Activated CD4-positive, alpha-beta T cell treated with anti-CD3 and anti-CD28 coated beads, Interleukin-2, amount 10 ng/mL, durations not matched to agents 7 days and 5 days (primary cell): ENCODE measurements around the gene DOCK4. TPM values are rescaled to one million over a fixed set of nuclear protein-coding genes. Genes with fewer than 3 reads are reported as not detected.

Source experiments
- CTCF ChIA-PET: fragments of 350-600 bp; sonication (Branson Sonifier 250); formaldehyde crosslinking; loops from one replicate; lab custom pipeline; 2021; ENCODE audit warnings: antibody characterized with exemption; lab: Charles Lee
- POLR2A ChIA-PET: fragments of 350-600 bp; sonication (Branson Sonifier 250); formaldehyde crosslinking; loops from one replicate; lab custom pipeline; 2021; ENCODE audit warnings: antibody characterized with exemption; lab: Charles Lee
- DNase-seq: peaks from one replicate; pipeline ENCODE4 v3.0.0-alpha.2; 2020
- H3K27ac Mint-ChIP-seq: one replicate; pipeline ENCODE4 v1.8.0; 2021; ENCODE audit warnings: mild to moderate bottlenecking, moderate library complexity, mixed read lengths
- H3K27me3 Mint-ChIP-seq: one replicate; pipeline ENCODE4 v1.8.0; 2021; ENCODE audit warnings: mixed read lengths
- H3K36me3 Mint-ChIP-seq: one replicate; pipeline ENCODE4 v1.8.0; 2021; ENCODE audit warnings: low read depth, mixed read lengths
- H3K4me1 Mint-ChIP-seq: one replicate; pipeline ENCODE4 v1.8.0; 2021; ENCODE audit warnings: mixed read lengths
- H3K4me3 Mint-ChIP-seq: one replicate; pipeline ENCODE4 v1.8.0; 2021; ENCODE audit warnings: mild to moderate bottlenecking, moderate library complexity, mixed read lengths
- H3K9me3 Mint-ChIP-seq: one replicate; pipeline ENCODE4 v1.8.0; 2021; ENCODE audit warnings: mixed read lengths
- total RNA-seq, 2 experiments: library from RNA; stranded (reverse); gene quantifications; one replicate each; pipeline ENCODE4 v1.2.3, GENCODE V29; 2021

The DOCK4 gene
- total RNA-seq, 2 experiments from 2014 or later = 0.12 to 0.25 TPM

DNA sequence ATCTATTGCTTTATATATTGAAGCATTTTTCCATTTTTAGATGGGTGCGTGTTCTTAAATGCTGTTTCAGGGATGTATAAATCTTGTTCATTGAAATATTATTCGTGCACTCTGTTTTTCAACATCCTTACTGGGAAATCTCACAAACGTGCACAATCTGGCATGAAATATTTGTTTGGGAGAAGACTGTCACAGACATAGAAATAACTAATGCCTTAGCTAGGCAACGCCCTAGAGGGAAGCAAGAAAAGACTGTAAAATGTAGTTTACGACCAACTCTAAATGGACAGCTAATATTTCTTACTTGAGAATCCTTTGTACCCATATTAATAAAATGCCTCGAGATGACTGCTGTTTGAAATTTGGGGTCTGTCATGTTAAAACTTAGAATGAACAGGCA, 8.9 kb downstream of the DOCK4 start:
- CTCF ChIA-PET = no interaction called here
- no peak overlapping the region for H3K27ac Mint-ChIP-seq
- no peaks in the 10 kb centered on the region for H3K36me3 Mint-ChIP-seq
- H3K9me3 Mint-ChIP-seq = no peaks in the 10 kb centered on the region
- no peak for DNase-seq
- H3K4me1 Mint-ChIP-seq = peaks cover 2% of the 10 kb centered on the region
- H3K4me3 Mint-ChIP-seq = no peak overlapping the region
- peaks cover 32% of the 10 kb centered on the region for H3K27me3 Mint-ChIP-seq
- POLR2A ChIA-PET = no interaction called here

DNA sequence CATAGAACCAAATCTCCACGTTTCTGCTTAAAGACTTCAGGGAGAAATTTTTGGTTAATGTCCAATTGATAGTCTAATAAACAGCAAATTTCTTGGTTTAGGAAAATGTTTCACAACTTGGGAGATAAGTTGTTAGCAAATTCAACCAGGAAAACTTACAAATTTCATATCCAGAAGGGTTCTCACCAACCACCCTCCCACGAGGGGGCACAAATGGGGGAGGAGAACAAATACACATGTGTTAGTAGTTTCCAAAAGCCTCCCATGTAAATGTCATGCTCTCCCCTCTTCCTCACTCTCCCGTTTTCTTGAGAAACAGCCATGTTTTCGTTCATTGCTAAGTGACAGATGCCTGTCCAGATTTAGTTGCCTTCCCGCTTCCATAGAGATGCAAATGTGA, 10.5 kb downstream of the DOCK4 start:
- no peak overlapping the region for H3K4me3 Mint-ChIP-seq
- POLR2A ChIA-PET = no interaction called here
- peaks cover 2% of the 10 kb centered on the region for H3K4me1 Mint-ChIP-seq
- CTCF ChIA-PET = no interaction called here
- DNase-seq = no peak
- peaks cover 21% of the 10 kb centered on the region for H3K27me3 Mint-ChIP-seq
- H3K27ac Mint-ChIP-seq = no peak overlapping the region
- no peaks in the 10 kb centered on the region for H3K36me3 Mint-ChIP-seq
- H3K9me3 Mint-ChIP-seq = no peaks in the 10 kb centered on the region

DNA sequence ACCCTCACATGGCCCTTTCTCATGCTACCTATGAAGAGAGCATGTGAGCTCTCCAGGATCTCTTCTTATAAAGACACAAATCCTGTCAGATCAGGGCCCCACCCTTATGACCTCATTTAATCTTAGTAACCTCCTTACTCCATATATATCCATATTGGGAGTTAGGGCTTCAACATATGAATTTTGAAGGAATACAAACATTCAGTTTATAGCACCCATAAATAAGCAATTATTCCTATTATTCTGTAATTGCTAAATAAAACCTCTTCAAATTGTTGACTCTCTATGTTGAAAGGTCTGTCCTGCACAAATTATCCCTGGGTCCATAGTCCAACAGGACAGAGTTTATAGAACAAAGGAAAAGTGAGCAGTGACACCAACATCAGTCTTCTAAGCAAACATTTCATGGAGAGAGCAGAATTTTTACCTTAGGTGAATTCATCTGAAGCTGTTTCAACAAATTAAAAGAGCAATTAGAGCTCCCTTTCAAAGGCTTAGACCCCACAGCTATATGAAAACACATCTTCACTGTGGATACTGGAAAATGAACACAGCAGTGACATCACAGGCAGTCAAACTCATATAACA, 12.2 kb downstream of the DOCK4 start:
- H3K27ac Mint-ChIP-seq = no peak overlapping the region
- H3K9me3 Mint-ChIP-seq = no peaks in the 10 kb centered on the region
- ChIA-PET CTCF (no interaction called here), POLR2A (no interaction called here)
- no peaks in the 10 kb centered on the region for H3K36me3 Mint-ChIP-seq
- no peak overlapping the region for H3K4me3 Mint-ChIP-seq
- peaks cover 12% of the 10 kb centered on the region for H3K27me3 Mint-ChIP-seq
- peaks cover 2% of the 10 kb centered on the region for H3K4me1 Mint-ChIP-seq
- DNase-seq = no peak

DNA sequence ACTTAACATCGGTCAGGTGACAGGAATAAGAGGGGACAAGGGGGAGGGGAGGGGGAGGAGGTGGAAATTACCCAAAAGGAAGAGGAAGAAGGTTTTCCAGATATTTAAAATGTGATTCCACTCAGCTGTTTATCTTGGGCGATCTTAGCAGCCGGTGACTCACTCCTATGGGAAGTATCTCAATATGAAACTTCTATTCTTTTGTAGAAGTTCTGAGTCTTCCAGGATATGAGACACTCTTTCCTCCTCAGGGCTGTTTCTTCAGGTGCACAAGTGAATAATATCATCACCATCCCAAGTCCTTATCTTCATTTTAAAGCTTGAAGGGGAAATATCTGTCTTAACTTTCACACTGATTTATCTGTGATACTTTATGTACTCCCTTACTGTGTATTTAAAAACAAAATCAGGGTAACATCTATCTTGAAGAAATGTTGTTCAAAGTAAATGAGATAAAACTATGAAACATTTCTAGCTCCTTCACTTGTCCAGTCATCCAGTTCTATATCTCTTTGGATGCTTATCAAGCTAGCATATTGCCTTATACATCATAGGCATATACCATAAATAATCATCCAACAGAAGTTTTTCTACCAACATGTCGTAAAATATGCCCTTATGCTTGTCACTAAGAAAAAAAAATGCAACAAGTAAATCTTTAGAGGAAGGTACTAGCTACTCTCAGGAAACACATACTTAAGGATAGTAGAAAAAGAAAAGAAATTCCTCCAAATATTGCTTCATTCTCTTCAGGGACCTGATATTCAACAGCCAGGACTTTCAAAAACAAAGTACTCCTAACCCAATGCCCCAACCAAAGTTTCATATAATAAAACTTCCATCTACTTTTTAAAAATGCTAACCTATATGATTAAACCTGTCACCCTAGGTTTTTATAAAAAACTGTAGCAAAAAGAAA, 13.7 kb downstream of the DOCK4 start:
- no peaks in the 10 kb centered on the region for H3K9me3 Mint-ChIP-seq
- CTCF ChIA-PET = no interaction called here

DNA sequence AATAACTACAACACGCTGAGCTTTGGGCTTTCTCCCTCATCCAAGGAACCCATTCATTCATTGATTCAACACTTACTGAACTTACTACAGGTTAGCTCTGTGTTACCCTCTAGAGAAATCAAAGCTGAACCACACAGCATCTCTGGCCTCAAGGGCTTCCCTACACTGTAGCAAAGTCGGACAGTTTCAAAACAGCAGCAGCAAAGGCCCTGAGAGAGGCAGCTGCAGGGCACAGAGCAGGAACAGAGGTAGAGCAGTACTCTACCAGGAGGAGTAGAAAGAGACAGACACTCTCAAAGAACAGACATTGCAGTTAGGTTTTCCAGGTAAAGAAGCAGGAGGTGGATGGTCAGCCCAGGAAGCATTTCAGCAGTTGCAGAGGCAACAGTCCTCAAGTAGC, 16.1 kb downstream of the DOCK4 start:
- Mint-ChIP-seq H3K27me3 (peaks cover 12% of the 10 kb centered on the region), H3K27ac (no peak overlapping the region), H3K4me3 (no peak overlapping the region), H3K4me1 (no peaks in the 10 kb centered on the region), H3K9me3 (no peaks in the 10 kb centered on the region), H3K36me3 (no peaks in the 10 kb centered on the region)
- ChIA-PET CTCF (no interaction called here), POLR2A (no interaction called here)
- no peak for DNase-seq

More for the DNA sequence above, 13.7 kb downstream of the DOCK4 start:
- H3K27ac Mint-ChIP-seq = no peak overlapping the region
- DNase-seq = no peak
- H3K27me3 Mint-ChIP-seq = peaks cover 11% of the 10 kb centered on the region
- no peaks in the 10 kb centered on the region for H3K36me3 Mint-ChIP-seq
- H3K4me3 Mint-ChIP-seq = no peak overlapping the region
- POLR2A ChIA-PET = no interaction called here
- no peaks in the 10 kb centered on the region for H3K4me1 Mint-ChIP-seq

DNA sequence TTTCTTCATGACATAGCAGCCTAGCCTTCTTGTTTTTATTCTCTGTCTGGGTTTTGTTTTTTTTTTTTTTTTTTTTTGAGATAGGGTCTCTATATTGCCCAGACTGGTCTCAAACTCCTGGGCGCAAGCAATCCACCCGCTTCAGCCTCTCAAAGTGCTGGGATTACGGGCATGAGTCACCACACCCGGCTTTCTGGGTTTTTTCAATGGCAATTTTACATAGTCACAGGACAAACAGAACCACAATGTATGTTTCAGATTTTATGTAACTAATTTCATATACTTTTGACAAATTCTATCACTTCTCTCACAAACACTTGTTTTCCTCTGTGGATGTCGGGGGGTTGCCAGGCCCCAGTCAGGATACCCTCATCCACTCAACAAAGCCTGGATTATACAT, 16.5 kb downstream of the DOCK4 start:
- H3K9me3 Mint-ChIP-seq = no peaks in the 10 kb centered on the region
- H3K27me3 Mint-ChIP-seq = peaks cover 12% of the 10 kb centered on the region
- no peaks in the 10 kb centered on the region for H3K4me1 Mint-ChIP-seq
- H3K27ac Mint-ChIP-seq = no peak overlapping the region
- CTCF ChIA-PET = no interaction called here
- DNase-seq = no peak
- no peaks in the 10 kb centered on the region for H3K36me3 Mint-ChIP-seq
- POLR2A ChIA-PET = no interaction called here
- no peak overlapping the region for H3K4me3 Mint-ChIP-seq

DNA sequence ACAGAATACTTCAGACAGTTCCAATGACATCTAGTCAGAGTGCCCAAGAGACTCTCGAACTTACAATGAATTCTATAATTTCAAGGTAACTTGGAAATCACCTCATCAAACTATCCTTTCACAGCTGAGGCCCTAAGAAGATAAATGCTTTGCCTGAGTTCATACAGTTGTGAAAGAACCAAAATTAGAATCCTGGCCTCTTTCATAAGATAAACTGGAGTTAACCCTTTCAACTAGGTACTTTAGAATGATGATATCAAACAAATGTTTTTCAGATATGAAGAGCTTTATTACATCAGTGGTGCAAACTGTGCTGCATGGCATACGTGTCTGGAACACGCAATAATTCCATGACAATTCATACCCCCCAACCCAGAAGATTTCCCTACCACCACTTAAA, 17.9 kb downstream of the DOCK4 start:
- Mint-ChIP-seq H3K4me1 (no peaks in the 10 kb centered on the region), H3K27ac (no peak overlapping the region), H3K36me3 (no peaks in the 10 kb centered on the region), H3K9me3 (no peaks in the 10 kb centered on the region), H3K4me3 (no peak overlapping the region), H3K27me3 (peaks cover 5% of the 10 kb centered on the region)
- no peak for DNase-seq
- ChIA-PET POLR2A (no interaction called here), CTCF (interaction anchor here (1.1 to 1.3 kb wide), 2 partner anchors 9 to 13 kb away, joined by 3 read pairs; no protein-coding TSS in a partner anchor)

DNA sequence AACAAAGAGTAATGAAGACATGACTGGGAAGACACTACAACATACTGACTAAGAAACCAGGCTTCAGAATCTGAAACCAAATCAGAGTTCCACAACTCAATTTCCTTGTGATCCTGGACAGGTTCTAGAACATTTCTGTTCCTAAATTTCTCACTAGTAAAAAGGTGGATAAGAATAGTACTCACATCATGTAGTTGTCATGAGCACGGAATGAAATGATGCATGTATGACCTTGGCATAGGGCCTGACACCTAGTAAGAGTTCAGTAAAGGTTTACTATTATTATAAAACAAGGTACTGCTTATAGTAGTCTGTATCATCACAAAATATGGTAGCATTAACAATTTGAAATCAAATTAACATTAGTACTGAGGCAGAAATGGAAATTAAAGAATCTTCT, 19.9 kb downstream of the DOCK4 start:
- no peak overlapping the region for H3K27ac Mint-ChIP-seq
- no peak overlapping the region for H3K4me3 Mint-ChIP-seq
- POLR2A ChIA-PET = no interaction called here
- CTCF ChIA-PET = no interaction called here
- H3K4me1 Mint-ChIP-seq = no peaks in the 10 kb centered on the region
- no peaks in the 10 kb centered on the region for H3K9me3 Mint-ChIP-seq
- DNase-seq = no peak
- H3K36me3 Mint-ChIP-seq = no peaks in the 10 kb centered on the region
- peaks cover 5% of the 10 kb centered on the region for H3K27me3 Mint-ChIP-seq

DNA sequence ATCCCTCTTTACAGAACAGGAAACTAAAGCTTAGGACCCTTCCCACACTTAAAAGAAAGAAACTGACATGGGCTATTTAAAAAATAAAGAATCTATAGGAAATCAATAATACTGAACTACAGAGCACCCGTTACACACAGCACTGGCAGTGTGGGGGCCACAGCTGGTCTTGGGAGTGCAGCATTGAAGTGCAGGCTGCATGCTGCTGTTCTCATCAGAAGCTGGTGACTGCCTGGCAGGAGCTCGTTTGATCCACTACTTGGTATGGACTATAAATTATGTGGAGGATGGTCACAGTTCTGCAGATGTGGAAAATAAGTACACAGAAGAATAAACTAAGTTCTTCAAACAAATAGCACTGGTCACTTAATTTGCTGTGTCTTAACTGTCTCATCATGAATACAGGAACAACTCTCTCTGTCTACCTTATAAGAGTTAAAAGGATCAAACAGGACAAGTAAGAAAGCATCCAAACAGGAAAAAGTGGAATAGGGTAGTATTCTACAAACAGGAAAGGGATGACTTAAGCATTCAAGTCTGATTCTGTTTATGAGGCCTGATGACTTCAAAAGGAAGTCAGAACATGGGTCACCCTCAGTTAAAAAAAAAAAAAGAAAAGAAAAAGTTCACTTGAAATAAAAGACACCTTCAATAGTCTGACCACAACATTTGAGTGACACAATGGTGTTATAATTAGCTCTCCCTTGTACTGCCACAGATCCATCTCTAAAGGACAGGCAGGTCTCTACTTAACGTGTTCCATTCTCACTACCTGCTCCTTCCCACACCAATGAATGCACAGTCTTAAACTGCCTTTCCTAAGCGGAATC, 21.0 kb downstream of the DOCK4 start:
- no peak overlapping the region for H3K4me3 Mint-ChIP-seq
- H3K36me3 Mint-ChIP-seq = no peaks in the 10 kb centered on the region
- H3K27ac Mint-ChIP-seq = no peak overlapping the region
- no peaks in the 10 kb centered on the region for H3K4me1 Mint-ChIP-seq
- H3K9me3 Mint-ChIP-seq = no peaks in the 10 kb centered on the region
- peaks cover 7% of the 10 kb centered on the region for H3K27me3 Mint-ChIP-seq
- CTCF ChIA-PET = no interaction called here
- no peak for DNase-seq
- POLR2A ChIA-PET = no interaction called here

DNA sequence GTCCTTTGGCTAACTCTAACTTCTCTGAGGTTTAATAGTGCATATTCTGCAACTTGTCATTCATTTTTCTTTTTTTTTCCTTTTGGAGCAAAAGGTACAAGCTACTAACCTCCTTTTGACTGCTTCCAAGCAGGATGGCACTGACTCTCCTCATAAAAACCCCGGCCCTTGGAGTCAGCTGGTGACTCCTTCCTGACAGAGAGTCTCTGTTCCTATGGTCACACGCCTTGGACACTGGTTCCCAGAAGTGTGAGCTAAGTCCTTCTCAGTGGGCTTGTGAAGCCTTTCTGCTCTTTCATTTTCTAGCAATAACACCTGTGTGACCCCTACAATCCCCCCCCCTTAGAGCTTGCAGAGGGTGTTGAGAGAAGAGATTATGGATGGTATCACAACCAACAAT, 21.7 kb downstream of the DOCK4 start:
- no peak for DNase-seq
- no peaks in the 10 kb centered on the region for H3K4me1 Mint-ChIP-seq
- H3K4me3 Mint-ChIP-seq = no peak overlapping the region
- H3K27me3 Mint-ChIP-seq = peaks cover 10% of the 10 kb centered on the region
- H3K27ac Mint-ChIP-seq = no peak overlapping the region
- no peaks in the 10 kb centered on the region for H3K9me3 Mint-ChIP-seq
- ChIA-PET POLR2A (no interaction called here), CTCF (no interaction called here)
- no peaks in the 10 kb centered on the region for H3K36me3 Mint-ChIP-seq

DNA sequence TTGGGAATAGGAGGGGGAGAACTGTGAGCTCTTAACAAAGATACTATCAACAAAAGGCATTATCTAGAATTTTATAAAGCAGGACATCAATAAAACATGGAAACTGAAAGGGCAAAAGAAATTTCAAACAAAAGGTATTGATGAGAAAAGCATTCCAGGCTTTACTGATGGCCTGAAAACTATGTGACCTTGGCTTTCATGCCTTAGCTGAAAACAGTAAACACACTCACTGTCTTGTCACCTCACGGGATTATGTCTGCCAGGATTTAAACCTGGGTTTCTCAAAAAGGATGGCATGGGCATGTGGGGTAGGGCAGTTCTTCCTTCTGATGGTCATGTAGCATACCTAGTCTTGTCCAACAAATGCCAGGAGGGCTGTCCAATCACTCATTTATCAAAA, 22.9 kb downstream of the DOCK4 start:
- H3K4me1 Mint-ChIP-seq = no peaks in the 10 kb centered on the region

DNA sequence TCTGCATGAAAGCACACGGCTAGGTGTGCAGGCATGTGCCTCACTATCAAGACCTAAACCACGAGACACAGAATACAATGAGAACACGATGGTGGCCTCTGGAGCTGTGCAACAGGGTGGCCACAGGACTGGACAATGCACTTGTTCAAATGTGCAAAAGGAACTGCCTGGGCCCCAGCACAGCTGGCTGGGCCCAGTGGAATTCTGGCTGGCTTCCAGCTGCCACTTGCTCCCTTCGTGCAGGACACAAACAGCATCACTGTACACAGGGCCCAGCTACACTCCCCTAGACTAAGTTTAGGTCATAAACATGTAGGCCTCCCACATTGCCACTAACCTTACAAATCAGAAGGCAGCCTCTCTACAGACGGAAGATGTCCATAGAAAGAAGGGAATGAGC, 23.4 kb downstream of the DOCK4 start:
- CTCF ChIA-PET = no interaction called here
- Mint-ChIP-seq H3K9me3 (no peaks in the 10 kb centered on the region), H3K36me3 (no peaks in the 10 kb centered on the region), H3K27ac (no peak overlapping the region), H3K4me1 (no peaks in the 10 kb centered on the region), H3K4me3 (no peak overlapping the region), H3K27me3 (peaks cover 12% of the 10 kb centered on the region)
- DNase-seq = no peak
- POLR2A ChIA-PET = no interaction called here

More for the DNA sequence above, 22.9 kb downstream of the DOCK4 start:
- POLR2A ChIA-PET = no interaction called here
- CTCF ChIA-PET = no interaction called here
- no peak for DNase-seq
- no peak overlapping the region for H3K27ac Mint-ChIP-seq
- H3K27me3 Mint-ChIP-seq = peaks cover 8% of the 10 kb centered on the region
- no peaks in the 10 kb centered on the region for H3K9me3 Mint-ChIP-seq
- H3K4me3 Mint-ChIP-seq = no peak overlapping the region
- H3K36me3 Mint-ChIP-seq = no peaks in the 10 kb centered on the region

DNA sequence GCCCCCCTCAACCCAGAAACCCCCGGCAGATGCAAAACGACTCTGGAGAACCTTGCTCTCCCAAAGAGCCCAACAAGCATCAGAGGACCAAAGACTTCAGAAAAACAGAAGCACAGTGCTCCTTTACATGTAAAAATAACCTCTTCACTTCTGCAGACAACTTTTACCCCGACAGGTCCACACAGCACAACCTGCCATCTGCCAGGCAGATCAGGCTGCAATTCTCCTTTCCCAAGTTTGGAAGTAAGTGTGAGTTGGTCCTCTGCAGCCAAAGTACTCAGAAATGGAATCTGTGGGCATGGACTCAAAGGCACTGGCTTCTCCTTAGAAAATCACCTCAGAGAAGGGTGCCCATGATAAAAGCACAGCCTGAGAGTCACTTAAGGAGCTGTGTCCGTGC, 26.0 kb downstream of the DOCK4 start:
- Mint-ChIP-seq H3K36me3 (no peaks in the 10 kb centered on the region), H3K9me3 (no peaks in the 10 kb centered on the region), H3K4me3 (no peak overlapping the region), H3K27me3 (peaks cover 17% of the 10 kb centered on the region), H3K27ac (no peak overlapping the region), H3K4me1 (no peaks in the 10 kb centered on the region)
- CTCF ChIA-PET = interaction anchor here (1.0 to 1.4 kb wide), 2 partner anchors 8 to 25 kb away, joined by 3 read pairs; no protein-coding TSS in a partner anchor
- no peak for DNase-seq
- POLR2A ChIA-PET = no interaction called here
